PC-9 (cell line): ENCODE data around the gene SNX19.

Experiments
- CTCF ChIP-seq: fragments of 200-600 bp; sonication (generic); conservative IDR thresholded peaks from 2 replicates; pipeline ENCODE4 v1.6.1; 2017; ENCODE audit warnings: mixed run types, antibody characterized with exemption, mild to moderate bottlenecking, moderate library complexity
- EZH2 ChIP-seq: fragments of 200-600 bp; sonication (generic); IDR thresholded peaks from 2 replicates; pipeline ENCODE4 v1.8.0; 2017; ENCODE audit warnings: antibody characterized with exemption, low read depth

- TF ChIP-seq CTCF (no peak), EZH2 (no peak)
Observed at GRCh38 chr11:130828741-130829140, 87.5 kb downstream of the SNX19 start.
